Measurements from ENCODE around the gene EFEMP2.

EFEMP2 gene

DNA sequence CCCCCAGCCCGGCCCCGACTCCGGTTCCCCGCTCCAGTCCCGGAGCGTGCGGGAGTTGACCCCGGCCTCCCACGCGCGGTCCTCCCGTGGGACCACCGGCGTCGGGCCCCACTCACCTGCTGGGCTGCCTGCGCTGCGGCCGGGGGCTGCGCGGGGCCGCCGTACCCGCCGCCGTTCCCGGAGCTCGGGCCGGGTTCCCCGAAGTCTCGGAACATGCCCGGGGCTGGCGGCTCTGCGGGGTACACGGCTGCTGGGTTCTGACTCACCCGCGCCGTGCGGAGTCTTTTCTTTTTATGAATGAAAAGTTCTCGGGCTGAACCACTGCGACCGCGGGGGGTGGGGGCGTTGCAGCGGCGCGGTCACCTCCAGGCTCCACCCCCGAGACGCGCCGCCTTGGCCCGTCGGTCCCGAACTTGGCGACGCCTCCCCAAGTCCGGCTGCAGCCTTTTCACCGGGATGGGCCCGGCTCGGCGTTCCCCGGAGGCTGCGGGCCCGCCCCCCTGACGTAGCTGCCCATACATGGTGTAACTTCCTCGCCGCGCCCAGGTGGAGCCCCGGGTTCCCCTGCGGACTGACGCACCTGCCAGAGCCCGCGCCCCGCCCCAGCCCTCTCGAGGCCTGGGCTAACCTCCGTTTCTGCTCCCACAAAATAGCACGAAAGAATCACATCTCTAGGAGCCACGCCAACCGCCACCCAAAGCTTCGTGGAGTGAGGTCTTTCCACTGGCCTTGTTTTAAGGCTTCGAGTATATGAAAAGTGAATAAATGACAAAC lies 27.7 kb upstream of the EFEMP2 start, which contains the start of gene FOSL1:
Gene FOSL1, minus strand, starts transcription at position 264 of the 774 bp plus-strand sequence. Its CDS starts 49 bp downstream, at position 215.
- DNase-seq (ENCODE audit: low spot score): peak; percentile 99

DNA sequence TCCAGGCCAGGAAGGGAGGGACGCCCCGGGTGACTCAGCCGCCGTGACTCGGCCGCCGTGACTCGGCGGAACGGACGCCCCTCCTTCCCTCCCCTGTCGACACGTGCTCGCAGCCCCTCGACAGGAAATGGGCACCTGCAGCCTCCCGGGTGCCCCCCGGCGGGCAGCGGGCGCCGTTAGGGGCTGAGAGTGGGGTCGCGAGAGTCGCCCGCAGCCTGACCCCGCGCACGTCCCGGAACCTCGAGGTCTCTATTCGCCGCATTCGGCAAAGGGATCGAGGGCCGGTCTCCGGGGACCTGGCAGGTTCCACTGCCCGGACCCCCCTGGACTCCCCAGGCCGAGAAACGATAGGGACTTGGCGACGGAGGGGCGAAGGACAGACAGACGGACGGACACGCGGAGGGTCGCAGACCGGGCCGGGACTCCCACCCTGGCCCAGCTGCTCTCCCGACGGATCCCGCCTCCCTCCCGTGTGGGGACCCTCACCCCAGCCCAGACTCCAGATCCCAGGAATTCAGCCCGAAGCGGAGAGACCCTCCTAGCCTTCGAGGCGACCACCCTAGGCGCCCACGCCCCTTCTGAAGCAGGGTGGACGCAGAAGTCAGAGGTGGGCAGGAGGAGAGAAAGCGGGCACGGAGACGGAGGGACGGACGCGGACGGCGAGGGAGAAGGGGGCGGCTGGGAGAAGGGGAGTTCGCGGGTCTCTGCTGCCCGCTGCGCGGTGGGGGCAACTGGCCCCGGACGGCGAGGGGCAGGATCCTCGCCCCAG lies 26.9 kb upstream of the EFEMP2 start:
- peak; percentile 83 for DNase-seq (ENCODE audit: low spot score)

DNA sequence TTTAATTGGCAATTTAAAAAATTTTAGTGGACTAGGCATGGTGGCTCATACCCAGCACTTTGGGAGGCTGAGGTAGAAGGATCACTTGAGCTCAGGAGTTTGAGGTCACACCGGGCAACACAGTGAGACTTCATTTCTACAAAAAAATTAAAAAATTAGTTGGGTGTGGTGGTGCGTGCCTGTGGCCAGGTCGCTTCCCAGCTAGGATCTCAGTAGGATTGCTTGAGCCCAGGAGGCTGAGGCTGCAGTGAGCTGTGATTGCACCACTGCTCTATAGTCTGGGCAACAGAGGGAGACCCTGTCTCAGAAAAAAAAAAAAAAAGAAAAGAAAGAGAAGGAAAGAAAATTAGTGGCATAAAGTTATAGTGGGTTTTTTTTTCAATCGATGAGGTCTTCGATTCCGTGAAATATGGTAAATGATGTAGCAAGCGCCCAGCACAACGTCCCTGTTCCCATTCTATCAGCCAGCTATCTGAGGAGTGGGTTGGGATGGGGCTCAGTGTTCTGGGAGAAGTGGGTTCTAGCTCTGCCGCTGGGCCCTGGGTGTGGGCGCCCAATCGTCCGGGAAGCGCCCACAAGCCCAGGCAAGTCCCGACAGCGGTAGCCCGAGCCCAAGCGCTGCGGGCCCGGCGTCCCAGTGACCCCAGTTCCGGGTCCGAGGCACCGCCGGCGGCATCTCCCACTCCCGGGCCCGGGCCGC lies 26.2 kb upstream of the EFEMP2 start:
- DNase-seq (ENCODE audit: low spot score): no peak

DNA sequence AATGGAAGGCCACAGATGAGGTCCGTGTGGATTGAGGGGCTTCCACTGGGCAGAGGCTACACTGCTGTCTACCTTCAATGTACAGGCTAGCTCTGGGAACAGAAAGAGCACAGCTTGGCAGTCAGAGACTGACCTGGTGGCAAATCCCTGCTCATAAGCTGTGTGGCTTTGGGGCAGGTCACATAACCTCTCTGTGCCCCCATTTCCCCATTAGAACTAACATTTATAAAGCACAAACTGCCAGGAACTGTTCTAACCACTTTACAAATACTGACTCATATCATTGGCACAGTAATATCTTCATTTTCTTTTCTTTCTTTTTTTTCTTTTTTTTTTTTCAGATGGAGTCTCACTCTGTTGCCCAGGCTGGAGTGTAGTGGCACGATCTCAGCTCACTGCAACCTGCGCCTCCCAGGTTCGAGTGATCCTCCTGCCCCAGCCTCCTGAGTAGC lies 24.4 kb upstream of the EFEMP2 start:
- no peak for DNase-seq (ENCODE audit: low spot score)

DNA sequence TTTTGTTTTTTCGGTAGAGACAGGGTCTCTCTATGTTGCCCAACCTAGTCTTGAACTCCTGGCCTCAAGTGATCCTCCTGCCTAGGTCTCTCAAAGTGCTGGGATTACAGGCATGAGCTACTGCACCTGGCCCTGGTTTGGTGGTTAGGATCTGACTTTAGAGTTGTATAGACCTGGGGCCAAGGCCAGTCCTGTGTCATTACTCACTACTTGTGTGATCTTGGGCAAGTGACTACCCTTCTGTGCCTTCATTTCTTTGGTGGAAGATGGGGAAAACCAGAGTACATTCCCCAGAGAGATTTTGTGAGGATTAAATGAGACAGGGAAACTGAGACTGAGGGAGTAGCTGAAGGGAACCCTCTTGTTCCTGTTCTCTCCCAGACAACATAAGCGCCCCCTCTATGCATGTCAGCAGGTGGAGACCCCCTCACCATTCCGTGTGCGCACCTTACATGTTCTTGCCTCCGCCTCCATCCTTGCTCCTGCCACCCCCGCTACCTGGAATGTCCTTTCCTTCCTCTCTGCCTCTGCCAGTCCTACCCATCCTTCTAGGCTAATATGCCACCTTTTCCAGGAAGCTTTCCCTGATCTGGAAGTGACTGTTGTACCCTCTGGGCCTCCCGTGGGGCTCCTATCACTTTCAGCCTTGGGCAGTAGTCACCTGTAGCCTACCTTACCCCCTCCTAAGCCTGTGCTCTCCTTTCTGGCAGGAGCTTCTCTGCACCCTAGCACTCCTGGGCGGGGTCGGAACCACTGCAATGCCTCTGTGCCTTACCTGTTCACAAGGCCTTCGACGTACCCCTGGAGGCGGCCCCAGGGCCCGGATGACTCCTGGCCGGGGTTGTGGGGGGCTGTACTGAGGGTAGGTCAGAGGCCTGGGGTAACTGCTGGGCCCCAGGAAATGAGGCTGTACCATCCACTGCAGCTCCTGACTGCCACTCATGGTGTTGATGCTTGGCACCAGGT lies 23.7 kb upstream of the EFEMP2 start:
- no peak for DNase-seq (ENCODE audit: low spot score)

DNA sequence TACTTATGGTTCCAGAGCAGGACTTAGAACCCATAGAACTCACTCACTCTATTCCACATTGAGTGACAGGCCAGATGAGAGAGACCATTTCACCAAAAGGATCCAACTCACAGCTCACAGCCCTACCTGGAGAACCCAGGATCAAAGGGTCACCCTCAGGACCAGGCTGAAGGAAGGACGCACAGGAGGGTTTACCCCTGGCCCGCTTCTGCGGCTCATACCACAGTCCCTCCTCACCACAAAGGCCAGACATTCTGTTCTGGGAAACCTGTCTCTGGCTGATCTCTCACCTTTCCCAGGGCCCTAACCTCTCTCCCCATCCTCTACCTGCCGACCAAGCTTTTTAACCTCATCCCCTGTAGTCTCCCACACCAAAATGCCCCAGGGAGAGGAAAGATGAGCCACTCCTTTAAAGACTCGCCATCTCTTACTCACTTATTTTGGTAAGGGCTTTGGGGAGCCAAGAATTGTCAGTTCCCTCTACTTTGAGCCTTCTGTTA lies 22.9 kb upstream of the EFEMP2 start:
- no peak for DNase-seq (ENCODE audit: low spot score)

DNA sequence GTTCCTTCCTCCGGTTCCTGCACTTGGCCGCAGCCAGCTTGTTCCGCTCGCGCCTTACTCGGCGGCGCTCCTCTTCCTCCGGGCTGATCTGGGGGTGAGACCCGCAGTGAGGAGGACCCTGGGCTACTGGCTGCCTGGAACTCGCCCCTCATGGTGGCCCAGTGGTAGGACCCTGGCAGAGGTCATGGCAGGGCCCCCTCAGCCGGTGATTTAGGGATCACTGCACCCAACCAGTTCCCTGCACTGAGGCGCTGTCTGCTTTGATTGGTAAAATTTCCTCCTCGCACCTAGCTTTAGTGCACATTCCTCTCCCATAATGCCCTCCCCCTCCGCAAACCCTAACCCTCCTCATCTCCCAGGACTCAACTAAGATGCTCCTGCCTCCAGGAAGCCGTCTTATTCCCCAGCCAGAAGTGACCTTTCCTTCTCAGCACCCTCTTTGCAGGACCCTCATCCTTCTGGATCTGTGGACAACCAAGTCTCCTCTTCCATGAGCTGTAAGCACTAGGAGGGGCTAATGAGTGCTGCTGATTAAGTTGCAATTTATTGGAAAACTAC lies 21.5 kb upstream of the EFEMP2 start:
- DNase-seq (ENCODE audit: low spot score): no peak

DNA sequence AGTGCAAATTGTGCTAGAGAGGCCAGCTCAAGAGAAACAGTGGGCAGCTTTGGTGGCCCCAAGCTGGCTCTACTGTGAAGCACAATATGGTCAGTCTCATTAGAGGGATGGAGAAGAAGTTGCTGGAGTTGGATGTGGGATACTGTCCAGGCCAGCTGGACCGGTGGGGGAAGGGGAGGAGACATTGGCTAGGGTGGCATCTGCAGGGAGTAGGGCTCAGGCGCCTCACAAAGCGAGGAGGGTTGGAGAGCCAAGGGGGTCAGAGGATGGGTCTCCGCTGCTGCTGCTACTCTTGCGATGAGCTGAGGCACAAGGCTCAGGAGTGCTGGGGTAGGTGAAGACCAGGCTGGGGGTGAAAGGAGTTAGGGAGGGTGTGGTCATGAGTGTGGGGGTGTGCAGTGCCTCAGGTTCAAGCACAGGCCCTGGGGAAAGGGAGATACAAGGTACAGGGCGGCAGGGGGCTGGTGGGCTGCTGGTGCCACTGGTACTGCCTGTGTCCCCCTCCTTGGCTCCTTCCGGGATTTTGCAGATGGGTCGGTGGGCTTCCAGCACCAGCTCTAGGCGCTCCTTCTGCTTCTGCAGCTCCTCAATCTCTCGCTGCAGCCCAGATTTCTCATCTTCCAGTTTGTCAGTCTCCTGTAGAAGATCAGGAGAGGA lies 20.2 kb upstream of the EFEMP2 start:
- DNase-seq (ENCODE audit: low spot score): no peak

DNA sequence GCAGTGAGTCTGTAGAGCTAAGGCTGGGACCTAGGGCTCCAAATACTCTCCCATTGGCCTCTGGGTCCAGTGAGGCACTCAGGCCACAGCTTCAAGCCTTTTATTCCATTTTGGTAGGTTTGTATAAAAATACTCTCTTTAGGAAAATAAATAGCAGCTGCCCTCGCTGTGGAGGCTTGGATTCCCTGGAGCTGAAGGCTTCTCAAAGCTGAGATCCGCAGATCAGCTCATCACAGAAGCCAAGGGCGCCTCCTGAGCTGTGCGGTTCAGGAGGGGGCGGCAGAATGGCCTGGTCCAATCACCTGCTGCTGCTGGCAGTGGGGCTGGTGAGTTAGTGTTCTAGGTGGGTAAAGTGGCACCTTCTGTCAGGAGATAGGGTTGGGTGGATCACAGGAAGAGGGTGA lies 19.5 kb upstream of the EFEMP2 start:
- DNase-seq (ENCODE audit: low spot score): peak; percentile 65

DNA sequence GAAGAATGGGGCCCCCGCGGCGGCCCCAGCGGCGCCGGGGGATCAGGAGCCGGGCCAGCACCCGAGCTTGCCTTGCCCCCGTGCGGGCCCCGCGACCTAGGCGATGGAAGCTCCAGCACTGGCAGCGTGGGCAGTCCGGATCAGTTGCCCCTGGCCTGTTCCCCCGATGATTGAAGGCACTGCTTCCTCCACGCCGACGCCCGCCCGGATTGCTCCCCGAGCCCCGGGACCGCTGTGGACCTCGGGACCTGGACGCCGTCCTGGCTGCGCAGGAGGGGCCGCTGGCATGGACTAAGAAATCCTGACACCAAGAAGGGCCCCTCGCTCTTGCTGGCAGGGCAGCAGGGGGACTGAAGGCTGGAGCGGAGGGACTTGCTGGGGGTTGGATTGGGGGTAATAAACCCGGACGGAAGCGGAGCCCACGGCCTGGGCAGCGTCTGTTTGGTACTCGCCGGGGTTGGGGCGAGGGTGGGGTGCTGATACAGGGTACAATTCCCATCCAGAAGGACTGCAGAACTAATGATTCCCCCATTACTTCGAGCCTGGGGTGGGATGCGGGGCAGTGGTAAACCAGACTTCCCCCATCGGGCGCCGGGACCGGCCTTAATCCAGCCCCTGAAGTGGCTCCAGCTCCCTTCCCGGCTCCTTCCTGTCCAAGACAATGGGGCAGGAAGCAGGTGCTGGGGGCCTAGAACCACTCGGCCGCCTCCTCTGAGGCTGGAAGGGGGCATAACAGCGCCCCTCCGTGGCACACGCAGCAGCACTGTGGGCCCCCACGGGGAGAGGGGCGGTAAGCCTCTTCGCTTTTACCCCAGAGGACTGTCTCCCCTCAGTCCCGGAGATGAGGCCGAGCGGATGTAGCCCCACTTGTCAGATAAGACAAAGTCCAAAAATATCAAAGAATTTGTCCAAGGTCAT lies 18.9 kb upstream of the EFEMP2 start:
- DNase-seq (ENCODE audit: low spot score): peak; percentile 74

DNA sequence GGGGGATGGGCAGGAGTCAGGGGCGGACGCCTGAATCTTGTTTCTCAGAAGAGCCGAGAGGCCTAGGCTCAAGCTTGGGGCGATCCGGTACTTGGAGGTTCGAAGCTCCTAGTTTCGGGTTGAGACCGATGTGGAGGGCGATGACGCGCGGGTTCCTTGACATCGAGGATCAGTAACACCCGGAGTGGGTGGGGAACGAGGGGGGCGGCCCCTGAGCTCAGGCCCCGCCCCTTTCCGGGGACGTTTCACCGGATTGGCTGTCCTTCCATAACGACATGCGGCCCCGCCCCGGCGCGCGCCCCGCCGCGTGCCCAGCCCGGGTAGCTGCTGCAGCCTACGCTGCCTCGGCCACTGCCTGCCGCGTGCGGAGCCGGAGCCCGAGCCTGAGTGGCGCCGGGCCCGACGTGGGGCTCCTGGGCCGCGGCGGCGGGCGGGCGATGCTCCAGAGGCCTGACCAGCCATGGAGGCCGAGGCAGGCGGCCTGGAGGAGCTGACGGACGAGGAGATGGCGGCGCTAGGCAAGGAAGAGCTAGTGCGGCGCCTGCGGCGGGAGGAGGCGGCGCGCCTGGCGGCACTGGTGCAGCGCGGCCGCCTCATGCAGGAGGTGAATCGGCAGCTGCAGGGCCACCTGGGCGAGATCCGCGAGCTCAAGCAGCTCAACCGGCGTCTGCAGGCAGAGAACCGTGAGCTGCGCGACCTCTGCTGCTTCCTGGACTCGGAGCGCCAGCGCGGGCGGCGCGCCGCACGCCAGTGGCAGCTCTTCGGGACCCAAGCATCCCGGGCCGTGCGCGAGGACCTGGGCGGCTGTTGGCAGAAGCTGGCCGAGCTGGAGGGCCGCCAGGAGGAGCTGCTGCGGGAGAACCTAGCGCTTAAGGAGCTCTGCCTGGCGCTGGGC lies 18.0 kb upstream of the EFEMP2 start, which contains the start of gene CCDC85B:
Gene CCDC85B, plus strand, starts transcription at position 350 of the 895 bp plus-strand sequence. Its CDS starts 111 bp downstream, at position 461.
- peak; percentile 92 for DNase-seq (ENCODE audit: low spot score)

DNA sequence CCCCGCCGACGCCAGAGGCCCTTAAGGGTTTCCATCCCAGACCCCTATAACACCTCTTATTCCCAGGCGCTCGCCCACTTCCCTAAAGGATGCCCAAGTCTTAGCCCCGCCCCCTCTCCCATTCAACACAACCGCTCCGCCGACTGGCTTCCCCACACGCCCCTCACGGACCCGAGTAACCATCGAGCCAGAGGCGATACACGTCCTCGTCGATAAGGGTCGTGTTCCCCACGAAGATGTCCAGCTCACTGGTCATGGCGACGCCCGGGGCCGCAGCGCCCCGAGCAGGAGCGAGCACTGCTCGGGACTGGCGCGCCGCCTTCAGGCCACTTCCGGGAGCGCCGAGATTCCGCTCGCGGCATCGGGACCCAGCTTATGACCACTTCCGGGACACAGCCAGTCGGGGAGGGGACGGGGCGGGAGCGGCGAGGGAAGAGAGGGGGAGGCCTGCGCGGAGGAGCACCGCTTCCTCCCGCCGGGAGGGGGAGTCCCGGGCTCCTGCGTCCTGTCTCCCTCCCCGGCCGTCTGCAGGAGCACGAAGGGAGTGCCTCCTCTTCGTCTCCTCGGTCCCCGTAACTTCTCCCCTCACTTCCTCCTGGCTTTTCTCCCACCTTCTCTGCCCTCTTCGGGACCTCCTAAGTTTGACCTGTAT lies 15.7 kb upstream of the EFEMP2 start, which contains the start of gene FIBP:
Gene FIBP, minus strand, starts transcription at position 309 of the 652 bp plus-strand sequence. Its CDS starts 53 bp downstream, at position 256.
- peak; percentile 97 for DNase-seq (ENCODE audit: low spot score)

DNA sequence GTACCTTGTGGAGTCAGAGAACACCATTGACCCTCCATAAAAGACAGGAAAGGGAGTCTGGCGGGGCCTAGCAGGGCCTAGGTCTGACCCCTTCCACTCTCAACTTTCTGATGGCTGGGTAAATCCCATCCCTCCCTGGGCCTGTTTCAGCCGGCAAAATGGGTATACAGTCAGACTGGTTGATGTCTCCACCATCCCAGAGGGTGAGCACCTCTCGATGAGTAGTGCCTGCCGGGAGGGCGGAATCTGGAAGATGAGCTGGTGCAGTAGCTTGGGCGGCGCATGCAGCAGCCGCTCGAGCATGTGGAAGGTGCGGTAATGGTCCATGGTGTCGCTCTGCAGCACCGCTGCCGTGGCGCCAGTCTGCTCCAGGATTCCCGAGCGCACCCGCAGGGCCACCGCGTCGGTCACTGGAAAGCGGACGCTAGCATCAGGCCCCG lies 15.1 kb upstream of the EFEMP2 start:
- DNase-seq (ENCODE audit: low spot score): no peak

DNA sequence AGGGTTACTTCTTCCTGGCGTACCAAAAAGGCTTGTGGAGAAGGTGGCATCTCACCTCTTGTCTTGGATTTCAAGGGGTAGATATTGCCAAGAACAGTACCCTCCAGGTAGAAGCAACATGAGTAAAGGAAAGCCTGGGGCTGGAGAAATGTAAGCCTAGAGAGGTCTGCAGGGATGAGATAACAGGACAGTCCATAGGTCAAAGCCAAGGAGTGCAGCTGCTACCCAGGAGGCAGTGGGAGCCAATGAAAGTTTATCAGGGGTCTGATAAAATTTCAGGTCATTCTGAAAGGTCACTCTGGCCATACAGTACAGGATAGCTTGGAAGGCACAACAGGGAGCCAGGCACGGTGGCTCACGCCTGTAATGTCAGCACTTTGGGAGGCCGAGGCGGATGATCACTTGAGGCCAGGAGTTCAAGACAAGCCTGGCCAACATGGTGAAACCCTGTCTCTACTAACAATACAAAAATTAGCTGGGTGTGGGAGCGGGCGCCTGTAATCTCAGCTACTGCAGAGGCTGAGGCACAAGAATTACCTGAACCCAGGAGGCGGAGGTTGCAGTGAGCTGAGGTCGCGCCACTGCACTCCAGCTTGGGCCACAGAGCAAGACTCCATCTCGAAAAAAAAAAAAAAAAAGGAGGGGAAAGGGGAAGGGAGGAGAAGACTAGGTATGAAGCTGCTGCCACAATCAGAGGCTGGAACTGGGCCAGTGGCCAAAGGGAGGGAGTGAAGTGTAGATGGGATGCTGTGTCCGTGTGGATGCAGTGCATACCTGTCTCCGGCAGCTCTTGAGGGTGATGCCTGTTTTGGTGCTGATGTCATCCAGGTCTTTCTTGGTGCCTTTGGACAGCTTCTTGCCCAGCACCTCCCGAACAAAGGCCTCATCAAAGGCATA lies 14.5 kb upstream of the EFEMP2 start:
- no peak for DNase-seq (ENCODE audit: low spot score)

DNA sequence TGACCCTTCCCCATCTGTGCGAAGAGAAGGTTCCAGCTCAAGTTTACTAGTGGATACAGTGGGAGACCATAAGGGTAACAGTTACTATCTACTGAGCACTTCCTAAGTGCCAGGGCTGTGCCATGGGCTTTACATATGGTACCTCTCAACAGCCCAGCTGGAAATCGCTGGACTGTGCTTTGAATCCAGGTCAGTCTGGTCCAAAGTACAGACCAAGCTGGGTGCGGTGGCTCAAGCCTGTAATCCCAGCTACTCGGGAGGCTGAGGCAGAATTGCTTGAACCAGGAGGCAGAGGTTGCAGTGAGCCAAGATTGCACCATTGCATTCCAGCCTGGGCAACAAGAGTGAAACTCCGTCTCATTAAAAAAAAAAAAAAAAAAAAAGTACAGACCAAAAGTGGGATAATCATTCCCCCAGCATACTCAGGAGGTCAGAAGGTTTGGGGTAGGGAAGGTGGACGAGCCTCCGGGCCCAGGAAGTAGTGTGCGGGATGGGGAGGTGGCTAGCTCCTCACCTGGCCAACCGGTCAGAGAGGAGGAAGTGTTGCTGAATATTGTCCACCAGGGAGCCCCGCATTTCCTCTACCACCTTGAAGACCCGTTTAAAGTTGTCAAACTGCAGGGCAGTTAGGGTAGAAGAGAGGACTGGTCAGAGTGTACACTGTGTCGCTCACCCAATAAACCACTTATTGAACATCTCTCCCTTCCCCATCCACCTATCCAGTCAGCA lies 13.4 kb upstream of the EFEMP2 start:
- DNase-seq (ENCODE audit: low spot score): no peak

DNA sequence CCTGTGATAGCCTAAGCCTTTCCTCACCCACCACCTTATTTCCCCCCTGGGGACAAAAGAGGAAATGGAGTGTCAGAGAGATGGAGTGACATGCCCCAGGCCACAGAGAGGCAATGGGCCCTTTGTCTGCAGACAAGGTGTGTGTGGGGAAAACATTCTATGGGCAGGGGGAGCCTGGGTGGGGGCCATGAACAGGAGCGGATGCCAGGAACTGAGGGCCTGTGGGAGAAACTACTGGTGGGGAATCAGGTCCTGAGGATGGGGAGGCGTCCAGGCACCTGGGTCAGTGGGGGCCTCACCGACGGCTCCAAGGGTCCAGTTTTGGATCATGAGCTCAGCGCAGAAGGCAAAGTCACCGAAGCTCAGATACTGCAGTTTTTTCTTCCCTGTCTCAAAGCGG lies 12.6 kb upstream of the EFEMP2 start:
- DNase-seq (ENCODE audit: low spot score): no peak

All from SW480 (cell line).